Thyroid gland (tissue), 4 donors: ENCODE results near the gene PLIN5. TPM values are rescaled to one million over a fixed set of nuclear protein-coding genes. Genes with fewer than 3 reads are reported as not detected.
A peak's percentile ranks its signal among the peaks of the same experiment; 100 is the strongest.
"Not testable (repeated sequence)": the region's sequence is repeated elsewhere in the genome, so short reads cannot be mapped to it uniquely, and the experiment has no call there.

Experiments used
- DNase-seq, 2 donors: peaks; one replicate each; pipeline ENCODE4 v3.0.0-alpha.2; 2019
- H3K27ac ChIP-seq, 3 donors: fragments of 200-600 bp; sonication (generic); 1 replicate in 2 of 3; 2 replicates in 1 of 3; pipeline ENCODE4 v1.5.1; 2016 to 2019; ENCODE audit warnings: mild to moderate bottlenecking in 1 of 3, moderate library complexity in 1 of 3
- H3K27me3 ChIP-seq: fragments of 200-600 bp; sonication (generic); one replicate; pipeline ENCODE4 v1.5.1; 2019
- H3K36me3 ChIP-seq, 2 donors: fragments of 200-600 bp; sonication (generic); one replicate each; pipeline ENCODE4 v1.5.1; 2016 to 2019
- H3K4me1 ChIP-seq, 2 donors: fragments of 200-600 bp; sonication (generic); one replicate each; pipeline ENCODE4 v1.5.1; 2017 to 2019
- H3K4me3 ChIP-seq, 3 donors: fragments of 200-600 bp; sonication (generic); replicated peaks in 1 of 3; 1 replicate in 2 of 3; 2 replicates in 1 of 3; pipeline ENCODE4 v1.5.1; 2016; ENCODE audit warnings: mild to moderate bottlenecking in 1 of 3
- H3K9me3 ChIP-seq: fragments of 200-600 bp; sonication (generic); one replicate; pipeline ENCODE4 v1.5.1; 2017
- POLR2A ChIP-seq, 2 donors: fragments of 450-650 bp; IDR thresholded peaks; one replicate each; pipeline ENCODE4 v1.6.1; 2017; ENCODE audit warnings: antibody characterized with exemption in 2 of 2, mild to moderate bottlenecking in 2 of 2, moderate library complexity in 1 of 2
- WGBS, 2 donors: methylation state at CpG; one replicate each; pipeline ENCODE4 v1.1.5; 2017; 5-methylcytosine and 5-hydroxymethylcytosine counted together
- intact Hi-C: fragments of 100-400 bp; cut with DNase I; formaldehyde crosslinking; loops from one replicate; pipeline ENCODE4 v1.15.1; 2023
- total RNA-seq, 4 donors: library from RNA; depleted of rRNA; stranded (reverse); fragments of >200 nt; gene quantifications; one replicate each; pipeline ENCODE4 v1.2.3, GENCODE V29; 2016
- TF ChIP-seq, protein P1 (sequence below), 6 experiments: fragments of 200-600 bp in 3 of 6; fragments of 450-650 bp in 3 of 6; sonication (generic) in 3 of 6; IDR thresholded peaks; one replicate each; pipeline ENCODE4 v1.5.1; 2016 to 2019; ENCODE audit warnings: antibody characterized with exemption in 6 of 6, mild to moderate bottlenecking in 2 of 6, inconsistent platforms in 1 of 6, moderate library complexity in 1 of 6

PLIN5 gene
- total RNA-seq, 4 donors from 2014 or later = 4.1 to 12.1 (median 7.8) TPM

DNA sequence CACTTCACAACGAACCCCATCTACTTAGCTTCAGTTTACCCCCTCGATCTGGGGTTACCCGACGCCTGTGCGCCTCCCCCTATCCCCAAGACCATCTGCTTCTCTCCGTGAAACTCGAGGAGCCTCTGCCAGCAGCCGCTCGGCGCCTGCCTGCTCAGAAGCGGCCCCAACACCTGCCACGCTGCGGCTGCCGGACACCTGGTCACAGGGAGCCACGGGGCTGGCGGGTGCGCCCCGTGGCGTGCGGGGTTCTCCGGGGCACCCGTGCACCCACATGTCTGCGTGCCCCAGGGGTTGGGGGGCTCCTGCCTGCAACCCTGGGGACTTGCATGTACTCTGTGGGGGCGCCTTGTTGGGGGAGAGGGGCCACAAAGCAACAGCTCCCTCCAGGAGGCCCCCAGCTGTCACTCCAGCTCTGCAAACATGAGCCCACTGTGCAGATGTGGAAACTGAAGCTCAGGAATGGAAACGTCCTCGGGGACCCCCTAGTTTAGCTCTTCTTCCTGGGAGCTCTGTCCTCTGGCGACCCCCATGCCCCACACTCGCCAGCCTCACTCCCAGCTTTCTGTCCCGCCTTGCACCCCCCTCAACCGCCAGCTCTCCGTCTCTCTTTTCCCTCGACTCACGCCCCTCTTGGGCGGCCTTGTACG is 31.5 kb upstream of the PLIN5 start:
- Histone ChIP-seq H3K36me3 (no peaks in the 10 kb centered on the region), H3K9me3 (no peaks in the 10 kb centered on the region), H3K4me1 (no peaks in the 10 kb centered on the region), H3K27me3 (no peaks in the 10 kb centered on the region), H3K4me3 (no peak overlapping the region), H3K27ac (no peak overlapping the region)
- TF ChIP-seq, protein P1, sequence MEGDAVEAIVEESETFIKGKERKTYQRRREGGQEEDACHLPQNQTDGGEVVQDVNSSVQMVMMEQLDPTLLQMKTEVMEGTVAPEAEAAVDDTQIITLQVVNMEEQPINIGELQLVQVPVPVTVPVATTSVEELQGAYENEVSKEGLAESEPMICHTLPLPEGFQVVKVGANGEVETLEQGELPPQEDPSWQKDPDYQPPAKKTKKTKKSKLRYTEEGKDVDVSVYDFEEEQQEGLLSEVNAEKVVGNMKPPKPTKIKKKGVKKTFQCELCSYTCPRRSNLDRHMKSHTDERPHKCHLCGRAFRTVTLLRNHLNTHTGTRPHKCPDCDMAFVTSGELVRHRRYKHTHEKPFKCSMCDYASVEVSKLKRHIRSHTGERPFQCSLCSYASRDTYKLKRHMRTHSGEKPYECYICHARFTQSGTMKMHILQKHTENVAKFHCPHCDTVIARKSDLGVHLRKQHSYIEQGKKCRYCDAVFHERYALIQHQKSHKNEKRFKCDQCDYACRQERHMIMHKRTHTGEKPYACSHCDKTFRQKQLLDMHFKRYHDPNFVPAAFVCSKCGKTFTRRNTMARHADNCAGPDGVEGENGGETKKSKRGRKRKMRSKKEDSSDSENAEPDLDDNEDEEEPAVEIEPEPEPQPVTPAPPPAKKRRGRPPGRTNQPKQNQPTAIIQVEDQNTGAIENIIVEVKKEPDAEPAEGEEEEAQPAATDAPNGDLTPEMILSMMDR (IDR thresholded peaks at IDR 0.05) = no peak
- TF ChIP-seq POLR2A (IDR thresholded peaks at IDR 0.05) = no peak
- WGBS, 2 donors = 89% methylated on average over 26 of the region's 35 CpGs
- intact Hi-C loops = no loop called here
- DNase-seq = no peak

DNA sequence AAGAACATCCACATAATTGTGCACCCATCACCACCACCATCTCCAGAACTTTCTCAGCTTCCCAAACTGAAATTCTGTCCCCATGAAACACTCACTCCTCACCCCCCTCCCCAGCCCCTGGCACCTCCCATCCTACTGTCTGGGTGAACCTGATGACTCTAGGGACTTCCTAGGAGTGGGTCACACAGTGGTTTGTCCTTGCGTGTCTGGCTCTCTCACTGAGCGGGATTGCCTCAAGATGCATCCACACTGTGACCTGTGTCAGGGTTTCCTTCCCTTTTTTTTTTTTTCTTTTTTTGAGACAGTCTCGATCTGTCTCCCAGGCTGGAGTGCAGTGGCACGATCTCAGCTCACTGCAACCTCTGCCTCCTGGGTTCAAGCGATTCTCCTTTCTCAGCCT is 28.5 kb upstream of the PLIN5 start:
- intact Hi-C loops, H3K27ac ChIP-seq, H3K4me1 ChIP-seq, H3K36me3 ChIP-seq, H3K27me3 ChIP-seq, H3K9me3 ChIP-seq, H3K4me3 ChIP-seq, DNase-seq: not testable (repeated sequence)
- WGBS, 2 donors = 88 to 89% methylated on average over 5 of the region's 5 CpGs

DNA sequence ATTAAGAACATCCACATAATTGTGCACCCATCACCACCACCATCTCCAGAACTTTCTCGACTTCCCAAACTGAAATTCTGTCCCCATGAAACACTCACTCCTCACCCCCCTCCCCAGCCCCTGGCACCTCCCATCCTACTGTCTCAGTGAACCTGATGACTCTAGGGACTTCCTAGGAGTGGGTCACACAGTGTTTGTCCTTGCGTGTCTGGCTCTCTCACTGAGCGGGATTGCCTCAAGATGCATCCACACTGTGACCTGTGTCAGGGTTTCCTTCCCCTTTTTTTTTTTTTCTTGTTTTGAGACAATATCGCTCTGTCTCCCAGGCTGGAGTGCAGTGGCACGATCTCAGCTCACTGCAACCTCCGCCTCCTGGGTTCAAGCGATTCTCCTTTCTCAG is 27.1 kb upstream of the PLIN5 start:
- H3K27ac ChIP-seq, H3K27me3 ChIP-seq, intact Hi-C loops, H3K4me1 ChIP-seq, DNase-seq, H3K36me3 ChIP-seq, H3K9me3 ChIP-seq, H3K4me3 ChIP-seq: not testable (repeated sequence)
- 82 to 89% methylated on average over 7 of the region's 7 CpGs for WGBS, 2 donors

DNA sequence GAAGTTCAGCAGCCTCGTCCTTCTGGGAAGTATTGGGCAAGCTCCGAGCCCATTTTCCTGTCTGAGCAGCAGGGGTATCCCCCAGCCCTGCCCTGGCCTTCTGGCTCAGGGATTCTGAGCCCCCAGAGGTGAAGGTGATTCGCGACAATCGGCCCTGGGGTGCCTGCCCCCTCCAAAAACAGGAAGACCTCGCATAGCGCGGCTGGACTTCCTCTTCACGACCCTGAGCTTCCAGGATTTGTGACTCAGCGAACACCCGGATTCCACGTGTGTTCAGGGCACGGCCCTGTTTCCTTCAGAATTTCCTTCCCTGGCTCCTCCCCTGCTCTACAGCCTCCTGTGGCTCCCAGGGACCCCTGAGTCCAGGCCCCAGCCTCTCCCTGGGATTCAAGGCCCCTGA is 24.5 kb upstream of the PLIN5 start, which contains the start of gene SEMA6B:
Gene SEMA6B, minus strand, starts transcription at position 116 of the 400 bp plus-strand sequence. CDS start 1,227 bp downstream, outside the sequence.
- Histone ChIP-seq H3K27me3 (no peaks in the 10 kb centered on the region), H3K27ac (peak within 1 kb of the TSS in 2 of 3 donors; percentile 55 to 58), H3K36me3 (no peaks in the 10 kb centered on the region), H3K4me3 (no peak within 1 kb of the TSS), H3K9me3 (no peaks in the 10 kb centered on the region), H3K4me1 (no peaks in the 10 kb centered on the region)
- intact Hi-C loops = loop anchor here (5.0 kb wide), 1 partner anchor 78 kb away; the partner anchor contains the start of gene TNFAIP8L1
- DNase-seq = peak; percentile 17 to 18
- WGBS, 2 donors = 73 to 83% methylated on average over 13 of the region's 13 CpGs
- TF ChIP-seq, protein P1 (IDR thresholded peaks at IDR 0.05) = no peak
- no peak for TF ChIP-seq POLR2A (IDR thresholded peaks at IDR 0.05)

DNA sequence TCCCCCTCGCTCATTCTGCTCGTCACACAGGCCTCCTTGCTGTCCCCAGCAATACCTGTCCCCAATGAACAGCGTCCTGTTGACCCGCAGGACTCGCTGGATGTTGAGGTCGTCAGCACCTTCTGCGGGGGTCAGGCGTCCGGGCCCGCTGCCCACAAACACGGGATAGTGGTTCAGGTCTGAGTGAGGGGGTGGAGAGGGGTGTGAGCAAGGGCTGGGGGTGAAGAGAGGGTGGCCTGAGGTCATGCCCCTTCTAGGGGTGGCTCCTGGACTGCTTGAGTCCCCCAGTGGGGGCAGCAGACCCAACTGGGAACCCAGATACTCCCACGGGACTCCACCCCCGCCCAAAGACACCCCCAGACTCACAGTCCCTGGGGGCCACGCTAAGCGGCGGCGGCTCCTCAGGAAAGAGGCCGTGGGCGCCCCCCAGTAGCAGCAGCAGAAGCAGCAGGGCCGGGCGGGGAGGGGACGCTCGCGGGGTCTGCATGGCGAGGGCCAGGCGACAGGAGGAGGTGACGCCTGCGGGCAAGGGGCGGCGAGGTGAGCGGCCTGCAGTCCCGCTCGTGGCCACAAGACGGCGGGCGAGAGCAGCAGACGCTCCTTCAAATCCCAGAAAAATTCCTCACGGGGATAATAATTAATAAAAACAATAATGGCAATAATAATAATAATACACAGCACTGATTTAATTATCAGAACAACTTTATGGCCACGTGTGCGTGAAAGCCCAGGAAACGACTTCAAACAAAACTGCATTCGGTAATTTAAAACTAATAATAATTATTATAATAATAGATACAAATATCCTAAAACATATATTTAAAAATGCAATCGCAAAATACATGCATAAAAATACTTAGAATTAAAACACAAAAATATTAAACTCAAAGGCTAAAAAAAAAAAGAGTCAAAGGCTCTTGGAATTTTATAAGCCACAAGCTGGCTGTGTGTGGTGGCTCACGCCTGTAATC is 23.2 kb upstream of the PLIN5 start:
- Histone ChIP-seq H3K4me3 (peak overlapping the region in 1 of 3 donors; percentile 13), H3K27ac (no peak overlapping the region), H3K36me3 (no peaks in the 10 kb centered on the region), H3K4me1 (no peaks in the 10 kb centered on the region), H3K27me3 (no peaks in the 10 kb centered on the region), H3K9me3 (no peaks in the 10 kb centered on the region)
- DNase-seq = peak in 1 of 2 donors; percentile 20
- TF ChIP-seq, protein P1 (IDR thresholded peaks at IDR 0.05) = peak in 5 of 6 experiments; percentile 66 to 100 (median 94)
- TF ChIP-seq POLR2A (IDR thresholded peaks at IDR 0.05) = no peak
- intact Hi-C loops = loop anchor here (5.0 kb wide), 1 partner anchor 79 kb away; the partner anchor contains the start of gene TNFAIP8L1
- 26 to 28% methylated on average over 42 to 44 of the region's 44 CpGs for WGBS, 2 donors
